ENCODE measurements around the gene TUT4. TPM values are rescaled to one million over a fixed set of nuclear protein-coding genes. Genes with fewer than 3 reads are reported as not detected.

TUT4 gene
- total RNA-seq, 2 donors from 2014 or later, result 44.4 to 76.1 TPM

DNA sequence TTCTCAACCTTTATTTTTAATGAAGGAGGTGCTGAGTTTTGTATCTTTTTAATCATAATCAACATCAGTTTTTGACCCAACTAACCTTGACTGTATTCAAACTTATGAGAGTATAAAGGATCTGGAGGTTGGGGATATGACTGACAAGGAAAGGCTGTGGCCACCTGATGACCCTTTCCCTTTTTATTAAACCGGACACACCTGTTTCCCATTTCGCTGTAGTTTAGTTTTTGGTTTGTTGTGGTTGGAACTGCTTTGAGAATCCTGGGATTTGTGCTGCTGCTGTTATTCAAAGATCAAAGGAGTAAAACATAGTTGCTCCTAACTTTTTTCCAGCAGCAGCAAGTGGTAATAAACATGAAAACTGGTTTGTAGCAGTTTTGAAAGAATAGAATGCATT is 136.1 kb downstream of the TUT4 start:
- Histone ChIP-seq H3K27me3 (replicated peaks; ENCODE audit: insufficient read depth) (no peaks in the 10 kb centered on the region), H3K4me3 (no peak overlapping the region), H3K9me3 (no peaks in the 10 kb centered on the region), H3K4me1 (replicated peaks) (no peaks in the 10 kb centered on the region), H3K27ac (no peak overlapping the region), H3K36me3 (peaks cover 3 to 13% of the 10 kb centered on the region in 2 donors)
- intact Hi-C loops (cut with DNase I), result no loop called here
- TF ChIP-seq POLR2AphosphoS5 (IDR thresholded peaks at IDR 0.05), result no peak
- TF ChIP-seq, protein P1, sequence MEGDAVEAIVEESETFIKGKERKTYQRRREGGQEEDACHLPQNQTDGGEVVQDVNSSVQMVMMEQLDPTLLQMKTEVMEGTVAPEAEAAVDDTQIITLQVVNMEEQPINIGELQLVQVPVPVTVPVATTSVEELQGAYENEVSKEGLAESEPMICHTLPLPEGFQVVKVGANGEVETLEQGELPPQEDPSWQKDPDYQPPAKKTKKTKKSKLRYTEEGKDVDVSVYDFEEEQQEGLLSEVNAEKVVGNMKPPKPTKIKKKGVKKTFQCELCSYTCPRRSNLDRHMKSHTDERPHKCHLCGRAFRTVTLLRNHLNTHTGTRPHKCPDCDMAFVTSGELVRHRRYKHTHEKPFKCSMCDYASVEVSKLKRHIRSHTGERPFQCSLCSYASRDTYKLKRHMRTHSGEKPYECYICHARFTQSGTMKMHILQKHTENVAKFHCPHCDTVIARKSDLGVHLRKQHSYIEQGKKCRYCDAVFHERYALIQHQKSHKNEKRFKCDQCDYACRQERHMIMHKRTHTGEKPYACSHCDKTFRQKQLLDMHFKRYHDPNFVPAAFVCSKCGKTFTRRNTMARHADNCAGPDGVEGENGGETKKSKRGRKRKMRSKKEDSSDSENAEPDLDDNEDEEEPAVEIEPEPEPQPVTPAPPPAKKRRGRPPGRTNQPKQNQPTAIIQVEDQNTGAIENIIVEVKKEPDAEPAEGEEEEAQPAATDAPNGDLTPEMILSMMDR (IDR thresholded peaks at IDR 0.05), result no peak
- TF ChIP-seq POLR2A (IDR thresholded peaks at IDR 0.05), result no peak
- no peak for DNase-seq (ENCODE audit: low spot score)
- 93% methylated on average over 2 of the region's 2 CpGs for WGBS

DNA sequence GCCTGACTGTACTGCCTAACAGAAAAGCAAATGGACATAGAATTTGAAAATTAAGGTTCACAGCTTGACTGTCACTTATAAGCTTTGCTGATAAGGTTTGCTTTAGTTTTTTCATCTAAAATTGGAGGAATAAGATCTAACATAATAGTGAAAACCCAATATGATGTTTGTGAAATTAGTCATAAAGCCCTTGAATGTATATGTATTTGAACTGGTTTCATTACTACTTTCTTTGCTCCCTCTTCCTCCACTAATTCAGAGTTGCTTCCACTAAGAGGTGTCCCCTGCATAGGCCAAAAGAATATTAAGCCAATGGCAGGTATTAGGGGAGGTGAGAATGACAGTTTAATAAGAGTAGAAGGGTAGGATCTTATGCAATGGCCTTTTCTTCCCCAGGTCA is 137.9 kb downstream of the TUT4 start:
- no peak for TF ChIP-seq POLR2A (IDR thresholded peaks at IDR 0.05)
- Histone ChIP-seq H3K4me3 (no peak overlapping the region), H3K27ac (no peak overlapping the region), H3K4me1 (replicated peaks) (no peaks in the 10 kb centered on the region), H3K9me3 (no peaks in the 10 kb centered on the region), H3K27me3 (replicated peaks; ENCODE audit: insufficient read depth) (no peaks in the 10 kb centered on the region), H3K36me3 (peaks cover 3 to 13% of the 10 kb centered on the region in 2 donors)
- intact Hi-C loops (cut with DNase I), result no loop called here
- DNase-seq (ENCODE audit: low spot score), result no peak

DNA sequence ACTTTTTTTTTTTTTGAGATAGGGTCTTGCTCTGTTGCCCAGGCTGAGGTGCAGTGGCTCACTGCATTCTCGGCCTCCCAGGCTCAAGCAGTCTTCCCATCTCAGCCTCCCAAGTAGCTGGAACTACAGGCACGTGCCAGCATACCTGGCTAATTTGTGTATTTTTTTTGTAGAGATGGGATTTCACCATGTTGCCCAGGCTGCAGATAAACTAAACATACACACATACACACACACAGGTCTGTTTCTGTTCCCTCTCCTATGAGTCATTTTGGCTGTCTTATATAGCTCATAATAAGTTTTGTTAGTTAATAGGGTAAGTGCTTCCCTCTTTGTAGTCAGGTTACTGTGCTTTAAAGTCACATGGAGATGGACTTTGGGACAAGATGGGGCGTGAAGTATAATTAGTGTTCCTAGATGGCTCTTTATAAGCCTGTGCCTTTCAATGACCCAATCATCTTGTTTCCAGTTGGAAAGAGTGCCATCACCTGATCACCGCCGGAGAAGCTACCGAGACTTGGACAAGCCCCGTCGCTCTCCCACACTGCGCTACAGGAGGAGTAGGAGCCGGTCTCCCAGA is 139.4 kb downstream of the TUT4 start:
- WGBS, result 91% methylated on average over 10 of the region's 10 CpGs
- Histone ChIP-seq H3K27ac (no peak overlapping the region), H3K4me3 (no peak overlapping the region), H3K4me1 (replicated peaks) (no peaks in the 10 kb centered on the region), H3K27me3 (replicated peaks; ENCODE audit: insufficient read depth) (no peaks in the 10 kb centered on the region), H3K36me3 (peaks cover 3 to 13% of the 10 kb centered on the region in 2 donors), H3K9me3 (no peaks in the 10 kb centered on the region)
- no peak for DNase-seq (ENCODE audit: low spot score)
- no peak for TF ChIP-seq POLR2A (IDR thresholded peaks at IDR 0.05)
- no peak for TF ChIP-seq POLR2AphosphoS5 (IDR thresholded peaks at IDR 0.05)
- TF ChIP-seq, protein P1 (IDR thresholded peaks at IDR 0.05), result no peak
- intact Hi-C loops (cut with DNase I), result no loop called here

DNA sequence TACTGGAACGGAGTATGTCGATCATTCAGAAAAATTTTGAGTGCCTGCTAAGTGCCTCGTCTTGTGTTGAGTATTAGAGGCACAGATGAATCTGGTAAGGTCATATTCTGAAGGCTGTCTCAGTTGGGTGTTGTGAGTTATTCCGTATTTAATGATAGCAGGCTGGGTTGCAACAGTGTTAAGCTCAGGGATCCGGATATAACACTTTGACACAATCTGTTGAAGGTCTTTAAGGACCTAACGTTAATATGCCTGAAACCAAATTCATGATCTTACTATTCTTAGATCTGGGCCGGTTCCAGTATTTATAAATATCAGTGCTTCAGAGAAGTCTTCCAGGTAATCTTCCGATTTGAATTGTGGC is 147.9 kb downstream of the TUT4 start:
- no peak for TF ChIP-seq POLR2AphosphoS5 (IDR thresholded peaks at IDR 0.05)
- TF ChIP-seq, protein P1 (IDR thresholded peaks at IDR 0.05), result no peak
- no peak for TF ChIP-seq POLR2A (IDR thresholded peaks at IDR 0.05)
- intact Hi-C loops (cut with DNase I), result loop anchor here (2.0 to 10.0 kb wide), 4 partner anchors 38 to 512 kb away; partner anchors contain the start of genes CC2D1B and ZFYVE9

DNA sequence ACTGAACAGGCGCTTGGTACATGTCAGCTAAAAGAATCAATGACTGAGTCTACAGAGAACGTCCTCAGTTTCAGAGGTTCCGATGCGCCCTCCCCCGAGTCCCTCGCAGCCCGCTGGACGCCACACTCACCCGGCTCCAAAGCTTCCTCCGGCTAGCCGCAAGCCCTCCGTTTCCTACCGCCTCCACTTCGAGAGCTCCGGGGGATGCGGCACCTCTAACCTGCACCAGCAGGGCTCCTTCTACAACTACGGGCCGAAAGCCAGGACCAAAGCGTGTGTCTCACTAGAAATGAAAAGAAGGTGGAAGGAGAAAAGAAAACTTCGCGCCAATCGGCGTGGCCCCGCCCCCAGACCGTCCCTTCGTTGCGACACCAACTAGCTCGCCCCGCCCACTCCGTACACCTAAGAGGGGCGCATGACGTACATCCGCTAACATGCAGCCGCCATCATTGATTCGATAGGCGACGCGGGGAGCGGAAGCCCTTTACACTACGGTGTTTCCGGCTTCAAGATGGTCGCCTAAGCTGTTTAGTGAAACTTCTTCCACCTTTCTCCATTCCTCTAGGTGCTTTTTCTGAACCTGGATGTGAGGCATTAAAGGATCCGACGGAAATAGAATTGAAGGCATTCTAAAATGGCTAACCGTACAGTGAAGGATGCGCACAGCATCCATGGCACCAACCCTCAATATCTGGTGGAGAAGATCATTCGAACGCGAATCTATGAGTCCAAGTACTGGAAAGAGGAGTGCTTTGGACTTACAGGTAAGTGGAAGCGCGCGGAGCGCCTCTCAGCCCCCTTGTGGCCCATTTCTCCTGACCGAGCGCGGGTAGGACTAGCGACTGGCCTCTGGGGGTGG is 148.5 kb downstream of the TUT4 start, which contains the start of the genes ORC1 and PRPF38A:
ORC1 (minus strand) TSS at position 308 of the 859 bp plus-strand sequence. CDS start 2,200 bp downstream, outside the sequence.
PRPF38A (plus strand) TSS at position 487 of the 859 bp plus-strand sequence; CDS start at position 635, 148 bp downstream.
- TF ChIP-seq POLR2A (IDR thresholded peaks at IDR 0.05) (peak; percentile 50), POLR2AphosphoS5 (IDR thresholded peaks at IDR 0.05) (peak; percentile 99)
- TF ChIP-seq, protein P1 (IDR thresholded peaks at IDR 0.05), result peak in 2 of 4 experiments; percentile 53 to 56
- Histone ChIP-seq H3K9me3 (no peaks in the 10 kb centered on the region), H3K4me1 (replicated peaks) (no peaks in the 10 kb centered on the region), H3K4me3 (peak within 1 kb of the TSS; percentile 57 to 65), H3K27me3 (replicated peaks; ENCODE audit: insufficient read depth) (no peaks in the 10 kb centered on the region), H3K36me3 (no peaks in the 10 kb centered on the region), H3K27ac (peak within 1 kb of the TSS; percentile 83 to 85)
- under 1% methylated on average over 57 of the region's 57 CpGs for WGBS
- DNase-seq (ENCODE audit: low spot score), result peak; percentile 99
- intact Hi-C loops (cut with DNase I), result loop anchor here (2.0 to 10.0 kb wide), 4 partner anchors 38 to 513 kb away; partner anchors contain the start of genes CC2D1B and ZFYVE9

More for the DNA sequence above, 147.9 kb downstream of the TUT4 start:
- peak overlapping the region; percentile 57 to 65 for H3K4me3 ChIP-seq
- no peaks in the 10 kb centered on the region for H3K36me3 ChIP-seq
- DNase-seq (ENCODE audit: low spot score), result no peak
- no peaks in the 10 kb centered on the region for H3K27me3 ChIP-seq (replicated peaks; ENCODE audit: insufficient read depth)
- H3K4me1 ChIP-seq (replicated peaks), result no peaks in the 10 kb centered on the region
- no peaks in the 10 kb centered on the region for H3K9me3 ChIP-seq
- peak overlapping the region; percentile 83 to 85 for H3K27ac ChIP-seq
- 2% methylated on average over 8 of the region's 8 CpGs for WGBS
